K562 (cell line): ENCODE results near the gene FAM53B. TPM values are rescaled to one million over a fixed set of nuclear protein-coding genes. Genes with fewer than 3 reads are reported as not detected.
A peak's percentile ranks its signal among the peaks of the same experiment; 100 is the strongest.

Source experiments
- CBFB ChIP-seq: sonication (generic); formaldehyde crosslinking; IDR thresholded peaks from 2 replicates; pipeline ENCODE4 v1.4.0; 2020; ENCODE audit warnings: mild to moderate bottlenecking, missing genetic modification reagents
- CBX8 ChIP-seq: fragments of 200-600 bp; sonication (generic); IDR thresholded peaks from 2 replicates; pipeline ENCODE4 v1.6.1; 2012; ENCODE audit warnings: borderline replicate concordance, mixed run types, low read depth, mild to moderate bottlenecking, moderate library complexity, mixed read lengths, low read length, control low read depth, inconsistent platforms; ENCODE audit not compliant: poor library complexity, severe bottlenecking; ENCODE audit errors: extremely low read depth
- CXXC5 ChIP-seq: fragments of 250-450 bp; sonication (Bioruptor Pico); IDR thresholded peaks from 2 replicates; pipeline ENCODE4 v1.8.0; 2022; ENCODE audit warnings: inconsistent platforms, mild to moderate bottlenecking, moderate library complexity
- EWSR1 ChIP-seq: fragments of 450-650 bp; IDR thresholded peaks from 2 replicates; pipeline ENCODE4 v1.6.1; 2018; ENCODE audit warnings: borderline replicate concordance, mild to moderate bottlenecking, low read depth, moderate library complexity; ENCODE audit not compliant: partially characterized antibody
- MAFK ChIP-seq: IDR thresholded peaks from 2 replicates; pipeline ENCODE4 v1.6.1; 2011; ENCODE audit warnings: low read length, improper control_type of control experiment
- MCM7 ChIP-seq, 2 experiments: fragments of 450-650 bp; IDR thresholded peaks; 2 replicates each; pipeline ENCODE4 v1.6.1; 2016 to 2018
- MEF2A ChIP-seq: IDR thresholded peaks from 2 replicates; pipeline ENCODE4 v1.6.1; 2011; ENCODE audit warnings: low read depth, mild to moderate bottlenecking, low read length, moderate library complexity; ENCODE audit not compliant: control insufficient read depth
- NEUROD1 ChIP-seq: fragments of 150-350 bp; IDR thresholded peaks from 2 replicates; pipeline ENCODE4 v1.6.1; 2014; ENCODE audit warnings: borderline replicate concordance, low read length, low read depth; ENCODE audit not compliant: partially characterized antibody
- NONO ChIP-seq, 2 experiments: fragments of 200-400 bp in 1 of 2; fragments of 450-650 bp in 1 of 2; formaldehyde crosslinking in 1 of 2; IDR thresholded peaks; 2 replicates each; pipeline ENCODE4 v1.6.1; 2017; ENCODE audit warnings: low read depth in 2 of 2, mild to moderate bottlenecking in 2 of 2, moderate library complexity in 2 of 2, low read length in 1 of 2
- OTX1 ChIP-seq: fragments of 450-650 bp; formaldehyde crosslinking; IDR thresholded peaks from 2 replicates; pipeline ENCODE4 v1.4.0; 2022; ENCODE audit warnings: mild to moderate bottlenecking
- RNF2 ChIP-seq: sonication (generic); IDR thresholded peaks from 2 replicates; pipeline ENCODE4 v1.6.1; 2016
- SMAD4 ChIP-seq: fragments of 250-450 bp; sonication (Bioruptor Pico); conservative IDR thresholded peaks from 2 replicates; pipeline ENCODE4 v1.8.0; 2021; ENCODE audit warnings: inconsistent platforms, mild to moderate bottlenecking, moderate library complexity
- SP2 ChIP-seq: IDR thresholded peaks from 2 replicates; pipeline ENCODE4 v1.6.1; 2011; ENCODE audit warnings: mild to moderate bottlenecking, low read depth, low read length, moderate library complexity; ENCODE audit not compliant: poor library complexity, severe bottlenecking; ENCODE audit errors: extremely low read depth
- TEAD2 ChIP-seq: fragments of 450-650 bp; IDR thresholded peaks from 2 replicates; pipeline ENCODE4 v1.6.1; 2016; ENCODE audit warnings: missing genetic modification characterization, control low read depth, missing compliant biosample characterization
- ZKSCAN1 ChIP-seq: fragments of 150-350 bp; IDR thresholded peaks from 2 replicates; pipeline ENCODE4 v1.6.1; 2016; ENCODE audit warnings: low read depth, low read length
- ZNF143 ChIP-seq: sonication (generic); formaldehyde crosslinking; IDR thresholded peaks from 2 replicates; pipeline ENCODE4 v1.9.0; 2022; ENCODE audit warnings: mild to moderate bottlenecking, missing genetic modification reagents
- ZNF217 ChIP-seq: sonication (generic); formaldehyde crosslinking; IDR thresholded peaks from 2 replicates; pipeline ENCODE4 v1.8.0; 2022; ENCODE audit warnings: mild to moderate bottlenecking, missing genetic modification reagents
- ZNF699 ChIP-seq: fragments of 250-450 bp; sonication (Bioruptor Pico); IDR thresholded peaks from 2 replicates; pipeline ENCODE4 v1.8.0; 2021; ENCODE audit warnings: mild to moderate bottlenecking, moderate library complexity; ENCODE audit not compliant: insufficient replicate concordance
- polyA plus RNA-seq, 8 experiments: library from polyadenylated mRNA; depleted of rRNA in 4 of 8; stranded (reverse) in 5 of 8; unstranded in 3 of 8; fragments of >200 nt; fragmentation: Nextera tagmentation in 2 of 8; fragmentation: Illumina TruSeq in 1 of 8; extraction: Ambion mirVana in 2 of 8; extraction: Trizol in 1 of 8; gene quantifications; 2 replicates each; pipeline versions ENCODE4 v1.2.1 to v1.2.3, GENCODE V29; 2011 to 2014; ENCODE audit warnings: inconsistent platforms in 1 of 8, missing spikeins in 1 of 8
- total RNA-seq, 7 experiments: library from RNA; depleted of rRNA in 6 of 7; stranded (reverse); fragments of >200 nt in 6 of 7; fragmentation: Illumina TruSeq in 2 of 7; extraction: Trizol in 2 of 7; gene quantifications; 2 replicates each; pipeline versions ENCODE4 v1.2.1 to v1.2.3, GENCODE V29; 2011 to 2021; ENCODE audit warnings: low replicate concordance in 1 of 7
- TF ChIP-seq, protein P1 (sequence below): sonication (generic); formaldehyde crosslinking; IDR thresholded peaks from 2 replicates; pipeline ENCODE4 v1.8.0; 2023; ENCODE audit warnings: mild to moderate bottlenecking, missing genetic modification reagents
- TF ChIP-seq, protein P2 (sequence below): fragments of 450-650 bp; IDR thresholded peaks from one replicate; pipeline ENCODE4 v1.6.1; 2018; ENCODE audit warnings: mild to moderate bottlenecking, moderate library complexity; ENCODE audit not compliant: partially characterized antibody

Gene FAM53B
- total and polyA plus RNA-seq, 9 of the 15 experiments (the other 6 are each of a cell fraction or from before 2014, with no cell fraction given): 0.03 to 16.5 (median 5.0) TPM

GRCh38 chr10:124588736-124589490 lies 155.3 kb downstream of the FAM53B start (continued):
- TF ChIP-seq NONO (IDR thresholded peaks at IDR 0.05; ENCODE audit: low read depth in 2 of 2, low read length in 1 of 2) (no peak), EWSR1 (no peak), MEF2A (peak; percentile 88), ZNF699 (CRISPR knock-in tag) (no peak), SP2 (no peak), CBFB (0 out of 2 replicates have a peak, but pooled peaks have one; percentile 72), SMAD4 (CRISPR knock-in tag) (peak; percentile 77), CBX8 (no peak), TEAD2 (tag) (no peak), RNF2 (peak; percentile 78; the same call in 1 of the 2 replicates), ZKSCAN1 (0 out of 2 replicates have a peak, but pooled peaks have one; percentile 30), OTX1 (CRISPR knock-in tag) (no peak), CXXC5 (CRISPR knock-in tag) (peak; percentile 60), MCM7 (IDR thresholded peaks at IDR 0.05) (no peak), MAFK (no peak), NEUROD1 (no peak), ZNF217 (CRISPR knock-in tag) (no peak), ZNF143 (no peak)
- TF ChIP-seq, protein P1, sequence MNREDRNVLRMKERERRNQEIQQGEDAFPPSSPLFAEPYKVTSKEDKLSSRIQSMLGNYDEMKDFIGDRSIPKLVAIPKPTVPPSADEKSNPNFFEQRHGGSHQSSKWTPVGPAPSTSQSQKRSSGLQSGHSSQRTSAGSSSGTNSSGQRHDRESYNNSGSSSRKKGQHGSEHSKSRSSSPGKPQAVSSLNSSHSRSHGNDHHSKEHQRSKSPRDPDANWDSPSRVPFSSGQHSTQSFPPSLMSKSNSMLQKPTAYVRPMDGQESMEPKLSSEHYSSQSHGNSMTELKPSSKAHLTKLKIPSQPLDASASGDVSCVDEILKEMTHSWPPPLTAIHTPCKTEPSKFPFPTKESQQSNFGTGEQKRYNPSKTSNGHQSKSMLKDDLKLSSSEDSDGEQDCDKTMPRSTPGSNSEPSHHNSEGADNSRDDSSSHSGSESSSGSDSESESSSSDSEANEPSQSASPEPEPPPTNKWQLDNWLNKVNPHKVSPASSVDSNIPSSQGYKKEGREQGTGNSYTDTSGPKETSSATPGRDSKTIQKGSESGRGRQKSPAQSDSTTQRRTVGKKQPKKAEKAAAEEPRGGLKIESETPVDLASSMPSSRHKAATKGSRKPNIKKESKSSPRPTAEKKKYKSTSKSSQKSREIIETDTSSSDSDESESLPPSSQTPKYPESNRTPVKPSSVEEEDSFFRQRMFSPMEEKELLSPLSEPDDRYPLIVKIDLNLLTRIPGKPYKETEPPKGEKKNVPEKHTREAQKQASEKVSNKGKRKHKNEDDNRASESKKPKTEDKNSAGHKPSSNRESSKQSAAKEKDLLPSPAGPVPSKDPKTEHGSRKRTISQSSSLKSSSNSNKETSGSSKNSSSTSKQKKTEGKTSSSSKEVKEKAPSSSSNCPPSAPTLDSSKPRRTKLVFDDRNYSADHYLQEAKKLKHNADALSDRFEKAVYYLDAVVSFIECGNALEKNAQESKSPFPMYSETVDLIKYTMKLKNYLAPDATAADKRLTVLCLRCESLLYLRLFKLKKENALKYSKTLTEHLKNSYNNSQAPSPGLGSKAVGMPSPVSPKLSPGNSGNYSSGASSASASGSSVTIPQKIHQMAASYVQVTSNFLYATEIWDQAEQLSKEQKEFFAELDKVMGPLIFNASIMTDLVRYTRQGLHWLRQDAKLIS: 0 out of 2 replicates have a peak, but pooled peaks have one; percentile 48
- TF ChIP-seq, protein P2, sequence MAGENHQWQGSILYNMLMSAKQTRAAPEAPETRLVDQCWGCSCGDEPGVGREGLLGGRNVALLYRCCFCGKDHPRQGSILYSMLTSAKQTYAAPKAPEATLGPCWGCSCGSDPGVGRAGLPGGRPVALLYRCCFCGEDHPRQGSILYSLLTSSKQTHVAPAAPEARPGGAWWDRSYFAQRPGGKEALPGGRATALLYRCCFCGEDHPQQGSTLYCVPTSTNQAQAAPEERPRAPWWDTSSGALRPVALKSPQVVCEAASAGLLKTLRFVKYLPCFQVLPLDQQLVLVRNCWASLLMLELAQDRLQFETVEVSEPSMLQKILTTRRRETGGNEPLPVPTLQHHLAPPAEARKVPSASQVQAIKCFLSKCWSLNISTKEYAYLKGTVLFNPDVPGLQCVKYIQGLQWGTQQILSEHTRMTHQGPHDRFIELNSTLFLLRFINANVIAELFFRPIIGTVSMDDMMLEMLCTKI: no peak
